ENCODE measurements around the gene FHOD1.

The FHOD1 gene

GRCh38 chr16:67210069-67210937, 37.0 kb downstream of the FHOD1 start:
- in situ Hi-C loops (cut with MboI; ENCODE audit: low sequenced_read_pairs): no loop called here

GRCh38 chr16:67209565-67209964, 37.7 kb downstream of the FHOD1 start:
- in situ Hi-C loops (cut with MboI; ENCODE audit: low sequenced_read_pairs): no loop called here

GRCh38 chr16:67208154-67208896, 39.0 kb downstream of the FHOD1 start:
- in situ Hi-C loops (cut with MboI; ENCODE audit: low sequenced_read_pairs): no loop called here

- in situ Hi-C loops (cut with MboI; ENCODE audit: low sequenced_read_pairs): no loop called here
These were observed 39.8 kb downstream of the FHOD1 start for GRCh38 chr16:67207249-67208091.

- in situ Hi-C loops (cut with MboI; ENCODE audit: low sequenced_read_pairs): no loop called here
These were observed 40.4 kb downstream of the FHOD1 start for GRCh38 chr16:67206838-67207248.

- in situ Hi-C loops (cut with MboI; ENCODE audit: low sequenced_read_pairs): no loop called here
These were observed 41.0 kb downstream of the FHOD1 start for GRCh38 chr16:67206129-67206837.

- in situ Hi-C loops (cut with MboI; ENCODE audit: low sequenced_read_pairs): no loop called here
These were observed 43.2 kb downstream of the FHOD1 start for GRCh38 chr16:67204076-67204475.

GRCh38 chr16:67202956-67203493, 44.3 kb downstream of the FHOD1 start:
- in situ Hi-C loops (cut with MboI; ENCODE audit: low sequenced_read_pairs): no loop called here

GRCh38 chr16:67202426-67202825, 44.9 kb downstream of the FHOD1 start:
- in situ Hi-C loops (cut with MboI; ENCODE audit: low sequenced_read_pairs): no loop called here

GRCh38 chr16:67201411-67202345, 45.6 kb downstream of the FHOD1 start:
- in situ Hi-C loops (cut with MboI; ENCODE audit: low sequenced_read_pairs): no loop called here

- in situ Hi-C loops (cut with MboI; ENCODE audit: low sequenced_read_pairs): no loop called here
These were observed 46.8 kb downstream of the FHOD1 start for GRCh38 chr16:67200491-67200890.

- in situ Hi-C loops (cut with MboI; ENCODE audit: low sequenced_read_pairs): no loop called here
These were observed 47.5 kb downstream of the FHOD1 start for GRCh38 chr16:67199808-67200198.

- in situ Hi-C loops (cut with MboI; ENCODE audit: low sequenced_read_pairs): no loop called here
These were observed 48.1 kb downstream of the FHOD1 start, which contains the start of gene ELMO3 for GRCh38 chr16:67199011-67199807. ELMO3 (plus strand) TSS chr16:67199131; CDS start chr16:67199327, 196 bp downstream.

GRCh38 chr16:67198238-67198734, 49.0 kb downstream of the FHOD1 start:
- in situ Hi-C loops (cut with MboI; ENCODE audit: low sequenced_read_pairs): no loop called here

- in situ Hi-C loops (cut with MboI; ENCODE audit: low sequenced_read_pairs): no loop called here
These were observed 49.6 kb downstream of the FHOD1 start for GRCh38 chr16:67197704-67198103.

GRCh38 chr16:67196881-67197280, 50.4 kb downstream of the FHOD1 start:
- in situ Hi-C loops (cut with MboI; ENCODE audit: low sequenced_read_pairs): no loop called here

GRCh38 chr16:67195676-67196075, 51.6 kb downstream of the FHOD1 start:
- in situ Hi-C loops (cut with MboI; ENCODE audit: low sequenced_read_pairs): no loop called here

GRCh38 chr16:67194260-67194659, 53.0 kb downstream of the FHOD1 start:
- in situ Hi-C loops (cut with MboI; ENCODE audit: low sequenced_read_pairs): no loop called here
